K562 (cell line): ENCODE measurements around the gene UQCC2. TPM values are rescaled to one million over a fixed set of nuclear protein-coding genes. Genes with fewer than 3 reads are reported as not detected.

Experiments
- ATAC-seq: fragments of 200-7000 bp; cut with Tn5 transposase; 3 replicates; pipeline ENCODE4 v1.9.1; 2020; ENCODE audit warnings: moderate library complexity
- BruUV-seq: library from RNA; stranded (reverse); fragments of 400-500 nt; replicated peaks from 2 replicates; lab custom pipeline; 2021; lab: Mats Ljungman, UMichigan
- CTCF ChIA-PET: fragments of 300-600 bp; formaldehyde crosslinking; extraction: SDS; loops from one replicate; lab custom pipeline; 2021; ENCODE audit warnings: low intra/inter-chr PET ratio; lab: Yijun Ruan, JAX
- POLR2A ChIA-PET: fragments of 300-600, 350-650 bp; sonication (Branson Sonifier 250); formaldehyde crosslinking; extraction: SDS; loops from one replicate; lab custom pipeline; 2021; ENCODE audit warnings: antibody characterized with exemption, inconsistent platforms; lab: Yijun Ruan, JAX
- DNase-seq, 4 experiments: peaks; one replicate each; pipeline versions ENCODE4 v3.0.0 to v3.0.0-alpha.2; 2011 to 2018; ENCODE audit warnings: low spot score in 3 of 4, mixed read lengths in 3 of 4; ENCODE audit errors: extremely low read depth in 1 of 4
- FAIRE-seq: peaks from 2 replicates; lab custom pipeline; 2011; peaks lifted over from hg19 to GRCh38; lab: Jason Lieb, UNC
- H2AFZ ChIP-seq: 2 replicates; pipeline ENCODE4 v1.6.0; 2011; ENCODE audit warnings: low read depth, low read length, control low read depth, inconsistent platforms
- H3K27ac ChIP-seq: fragments of 200-600 bp; 3 replicates; pipeline ENCODE4 v1.8.0; 2011; ENCODE audit warnings: low read depth, mild to moderate bottlenecking, control low read depth, inconsistent platforms, low read length, moderate library complexity, mixed read lengths; ENCODE audit errors: extremely low read depth
- H3K27me3 ChIP-seq, 2 experiments: fragments of 300-600 bp in 1 of 2; 2 replicates in 1 of 2; 3 replicates in 1 of 2; pipeline versions ENCODE4 v1.6.0 to v1.8.0; 2011; ENCODE audit warnings: inconsistent platforms in 2 of 2, low read length in 2 of 2, mild to moderate bottlenecking in 1 of 2, mixed read lengths in 1 of 2, moderate library complexity in 1 of 2; ENCODE audit not compliant: control insufficient read depth in 2 of 2, insufficient read depth in 2 of 2
- H3K36me3 ChIP-seq: fragments of 300-600 bp; 3 replicates; pipeline ENCODE4 v1.8.0; 2011; ENCODE audit warnings: mild to moderate bottlenecking, low read length, inconsistent platforms; ENCODE audit not compliant: control insufficient read depth, insufficient read depth
- H3K4me1 ChIP-seq, 2 experiments: fragments of 200-600 bp in 1 of 2; replicated peaks in 1 of 2; 2 replicates in 1 of 2; 3 replicates in 1 of 2; pipeline versions ENCODE4 v1.5.1 to v1.8.0; 2011; ENCODE audit warnings: inconsistent platforms in 2 of 2, low read length in 2 of 2, mild to moderate bottlenecking in 1 of 2, mixed read lengths in 1 of 2, moderate library complexity in 1 of 2; ENCODE audit not compliant: control insufficient read depth in 2 of 2, insufficient read depth in 2 of 2
- H3K4me2 ChIP-seq: 2 replicates; pipeline ENCODE4 v1.6.1; 2011; ENCODE audit warnings: low read length, control low read depth, inconsistent platforms, mixed read lengths; ENCODE audit not compliant: insufficient read depth
- H3K4me3 ChIP-seq: fragments of 200-600 bp; sonication (generic), shearing (Covaris generic); 2 replicates; pipeline ENCODE4 v1.5.1; 2016; ENCODE audit warnings: control low read depth, inconsistent platforms
- H3K79me2 ChIP-seq: fragments of 200-600 bp; 3 replicates; pipeline ENCODE4 v1.8.0; 2011; ENCODE audit warnings: low read length, inconsistent platforms; ENCODE audit not compliant: control insufficient read depth, insufficient read depth
- H3K9ac ChIP-seq, 2 experiments: 2 replicates each; pipeline versions ENCODE4 v1.6.0 to v1.6.1; 2011; ENCODE audit warnings: low read depth in 2 of 2, low read length in 2 of 2, control low read depth in 1 of 2, inconsistent platforms in 1 of 2, mild to moderate bottlenecking in 1 of 2, mixed read lengths in 1 of 2; ENCODE audit not compliant: insufficient read depth in 1 of 2
- H3K9me1 ChIP-seq: one replicate; pipeline ENCODE4 v1.6.0; 2011; ENCODE audit warnings: inconsistent platforms, mild to moderate bottlenecking, low read length, moderate library complexity; ENCODE audit not compliant: control insufficient read depth, insufficient read depth
- H3K9me3 ChIP-seq: replicated peaks from 2 replicates; pipeline ENCODE4 v1.5.1; 2011; ENCODE audit warnings: low read depth, low read length, inconsistent platforms; ENCODE audit not compliant: control insufficient read depth, insufficient read depth
- H4K20me1 ChIP-seq: replicated peaks from 2 replicates; pipeline ENCODE4 v1.6.1; 2011; ENCODE audit warnings: low read length, inconsistent platforms, mixed read lengths; ENCODE audit not compliant: control insufficient read depth, insufficient read depth
- BHLHE40 ChIP-seq: IDR thresholded peaks from 2 replicates; pipeline ENCODE4 v1.6.1; 2011; ENCODE audit warnings: low read length, improper control_type of control experiment
- CTBP1 ChIP-seq: fragments of 450-650 bp; IDR thresholded peaks from 2 replicates; pipeline ENCODE4 v1.6.1; 2016; ENCODE audit warnings: borderline replicate concordance
- KLF1 ChIP-seq: fragments of 450-650 bp; IDR thresholded peaks from 2 replicates; pipeline ENCODE4 v1.6.1; 2016; ENCODE audit warnings: missing genetic modification characterization, missing compliant biosample characterization
- L3MBTL2 ChIP-seq: fragments of 450-650 bp; IDR thresholded peaks from 2 replicates; pipeline ENCODE4 v1.6.1; 2016; ENCODE audit warnings: mild to moderate bottlenecking, moderate library complexity
- MCM2 ChIP-seq: fragments of 450-650 bp; IDR thresholded peaks from 2 replicates; pipeline ENCODE4 v1.6.1; 2017; ENCODE audit warnings: low read depth, mild to moderate bottlenecking
- SPI1 ChIP-seq: IDR thresholded peaks from 2 replicates; pipeline ENCODE4 v1.6.1; 2011; ENCODE audit warnings: low read depth, low read length, control low read depth, borderline replicate concordance
- ZNF146 ChIP-seq: IDR thresholded peaks from one replicate; pipeline ENCODE4 v1.6.1; 2018; ENCODE audit warnings: missing compliant biosample characterization; ENCODE audit not compliant: unreplicated experiment
- ZNF165 ChIP-seq: fragments of 250-450 bp; sonication (Bioruptor Pico); IDR thresholded peaks from 2 replicates; pipeline ENCODE4 v1.4.0; 2020; ENCODE audit warnings: borderline replicate concordance
- ZSCAN29 ChIP-seq: fragments of 450-650 bp; IDR thresholded peaks from 2 replicates; pipeline ENCODE4 v1.6.1; 2017
- WGBS: fragments of 100-300 bp; shearing (Covaris generic); methylation state at CpG from one replicate; pipeline ENCODE4 v1.1.6; 2016; ENCODE audit warnings: low coverage, mixed read lengths; ENCODE audit not compliant: insufficient coverage; ENCODE audit errors: missing lambda C conversion rate; 5-methylcytosine and 5-hydroxymethylcytosine counted together
- in situ Hi-C: fragments of 300-500 bp; cut with MboI; formaldehyde crosslinking; loops from 4 replicates; pipeline ENCODE4 v1.15.0; 2018; ENCODE audit warnings: inconsistent platforms, mixed read lengths
- intact Hi-C: fragments of 100-400 bp; cut with micrococcal nuclease; formaldehyde crosslinking; loops from 2 replicates; pipeline ENCODE4 v1.14.2; 2022
- polyA plus RNA-seq, 8 experiments: library from polyadenylated mRNA; depleted of rRNA in 4 of 8; stranded (reverse) in 5 of 8; unstranded in 3 of 8; fragments of >200 nt; fragmentation: Nextera tagmentation in 2 of 8; fragmentation: Illumina TruSeq in 1 of 8; extraction: Ambion mirVana in 2 of 8; extraction: Trizol in 1 of 8; gene quantifications; 2 replicates each; pipeline versions ENCODE4 v1.2.1 to v1.2.3, GENCODE V29; 2011 to 2014; ENCODE audit warnings: inconsistent platforms in 1 of 8, missing spikeins in 1 of 8
- total RNA-seq, 7 experiments: library from RNA; depleted of rRNA in 6 of 7; stranded (reverse); fragments of >200 nt in 6 of 7; fragmentation: Illumina TruSeq in 2 of 7; extraction: Trizol in 2 of 7; gene quantifications; 2 replicates each; pipeline versions ENCODE4 v1.2.1 to v1.2.3, GENCODE V29; 2011 to 2021; ENCODE audit warnings: low replicate concordance in 1 of 7
- TF ChIP-seq, protein P1 (sequence below): fragments of 150-350 bp; IDR thresholded peaks from 2 replicates; pipeline ENCODE4 v1.6.1; 2014; ENCODE audit warnings: low read depth, mild to moderate bottlenecking, low read length, borderline replicate concordance
- TF ChIP-seq, protein P2 (sequence below): sonication (generic); formaldehyde crosslinking; IDR thresholded peaks from 2 replicates; pipeline ENCODE4 v1.8.0; 2022; ENCODE audit warnings: missing genetic modification reagents, mild to moderate bottlenecking, moderate library complexity, borderline replicate concordance
- TF ChIP-seq, protein P3 (sequence below): sonication (generic); formaldehyde crosslinking; IDR thresholded peaks from 2 replicates; pipeline ENCODE4 v1.9.0; 2022; ENCODE audit warnings: mild to moderate bottlenecking, missing genetic modification reagents
- TF ChIP-seq, protein P4 (sequence below), 3 experiments: IDR thresholded peaks in 2 of 3; conservative IDR thresholded peaks in 1 of 3; 2 replicates each; pipeline ENCODE4 v1.5.1; 2011 to 2012; ENCODE audit warnings: low read length in 3 of 3, mild to moderate bottlenecking in 3 of 3, control low read depth in 2 of 3, improper control_type of control experiment in 1 of 3, inconsistent platforms in 1 of 3, low read depth in 1 of 3, mixed read lengths in 1 of 3, moderate library complexity in 1 of 3; ENCODE audit not compliant: insufficient read depth in 2 of 3

Gene UQCC2
- total and polyA plus RNA-seq, 9 of the 15 experiments (the other 6 are each of a cell fraction or from before 2014, with no cell fraction given) = 58.5 to 927 (median 158) TPM

DNA sequence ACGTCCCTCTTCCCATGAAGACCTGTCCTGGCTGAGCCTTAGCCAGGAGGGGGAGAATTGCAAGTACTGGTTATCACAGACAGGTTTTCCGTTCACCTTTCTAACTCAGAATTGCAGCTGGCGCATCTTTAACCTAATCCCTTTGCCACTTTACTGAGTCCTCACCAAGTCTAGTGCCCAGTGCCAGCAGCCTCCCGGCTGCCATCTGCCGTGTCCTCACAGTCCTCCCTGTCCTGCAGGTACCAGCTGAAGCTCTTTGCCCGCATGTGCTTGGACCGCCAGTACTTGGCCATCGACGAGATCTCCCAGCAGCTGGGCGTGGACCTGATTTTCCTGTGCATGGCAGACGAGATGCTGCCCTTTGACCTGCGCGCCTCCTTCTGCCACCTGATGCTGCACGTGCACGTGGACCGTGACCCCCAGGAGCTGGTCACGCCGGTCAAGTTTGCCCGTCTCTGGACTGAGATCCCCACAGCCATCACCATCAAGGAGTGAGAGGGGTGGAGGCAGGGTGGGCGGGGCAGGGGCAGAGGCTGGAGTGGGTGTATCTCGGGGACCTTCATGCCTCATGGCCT lies 41.3 kb downstream of the UQCC2 start (continued):
- TF ChIP-seq, protein P1, sequence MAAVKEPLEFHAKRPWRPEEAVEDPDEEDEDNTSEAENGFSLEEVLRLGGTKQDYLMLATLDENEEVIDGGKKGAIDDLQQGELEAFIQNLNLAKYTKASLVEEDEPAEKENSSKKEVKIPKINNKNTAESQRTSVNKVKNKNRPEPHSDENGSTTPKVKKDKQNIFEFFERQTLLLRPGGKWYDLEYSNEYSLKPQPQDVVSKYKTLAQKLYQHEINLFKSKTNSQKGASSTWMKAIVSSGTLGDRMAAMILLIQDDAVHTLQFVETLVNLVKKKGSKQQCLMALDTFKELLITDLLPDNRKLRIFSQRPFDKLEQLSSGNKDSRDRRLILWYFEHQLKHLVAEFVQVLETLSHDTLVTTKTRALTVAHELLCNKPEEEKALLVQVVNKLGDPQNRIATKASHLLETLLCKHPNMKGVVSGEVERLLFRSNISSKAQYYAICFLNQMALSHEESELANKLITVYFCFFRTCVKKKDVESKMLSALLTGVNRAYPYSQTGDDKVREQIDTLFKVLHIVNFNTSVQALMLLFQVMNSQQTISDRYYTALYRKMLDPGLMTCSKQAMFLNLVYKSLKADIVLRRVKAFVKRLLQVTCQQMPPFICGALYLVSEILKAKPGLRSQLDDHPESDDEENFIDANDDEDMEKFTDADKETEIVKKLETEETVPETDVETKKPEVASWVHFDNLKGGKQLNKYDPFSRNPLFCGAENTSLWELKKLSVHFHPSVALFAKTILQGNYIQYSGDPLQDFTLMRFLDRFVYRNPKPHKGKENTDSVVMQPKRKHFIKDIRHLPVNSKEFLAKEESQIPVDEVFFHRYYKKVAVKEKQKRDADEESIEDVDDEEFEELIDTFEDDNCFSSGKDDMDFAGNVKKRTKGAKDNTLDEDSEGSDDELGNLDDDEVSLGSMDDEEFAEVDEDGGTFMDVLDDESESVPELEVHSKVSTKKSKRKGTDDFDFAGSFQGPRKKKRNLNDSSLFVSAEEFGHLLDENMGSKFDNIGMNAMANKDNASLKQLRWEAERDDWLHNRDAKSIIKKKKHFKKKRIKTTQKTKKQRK = no peak
- TF ChIP-seq ZSCAN29 = no peak

DNA sequence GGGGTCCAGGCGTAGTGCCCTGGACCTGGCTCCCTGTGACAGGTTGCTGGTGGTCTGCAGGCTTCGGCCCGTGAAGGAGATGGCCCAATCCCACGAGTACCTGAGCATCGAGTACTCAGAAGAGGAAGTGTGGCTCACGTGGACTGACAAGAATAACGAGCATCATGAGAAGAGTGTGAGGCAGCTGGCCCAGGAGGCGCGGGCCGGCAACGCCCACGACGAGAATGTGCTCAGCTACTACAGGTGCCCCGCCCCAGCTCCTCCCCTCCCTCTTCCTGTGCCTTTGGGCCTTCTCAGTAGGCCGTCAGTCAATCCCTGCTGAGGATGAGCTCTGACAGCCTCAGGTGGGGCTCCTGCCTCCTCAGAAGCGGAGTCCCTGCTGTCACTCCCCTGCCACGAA lies 42.6 kb downstream of the UQCC2 start:
- 42% methylated on average over 17 of the region's 17 CpGs for WGBS
- FAIRE-seq = no peak
- TF ChIP-seq, protein P2, sequence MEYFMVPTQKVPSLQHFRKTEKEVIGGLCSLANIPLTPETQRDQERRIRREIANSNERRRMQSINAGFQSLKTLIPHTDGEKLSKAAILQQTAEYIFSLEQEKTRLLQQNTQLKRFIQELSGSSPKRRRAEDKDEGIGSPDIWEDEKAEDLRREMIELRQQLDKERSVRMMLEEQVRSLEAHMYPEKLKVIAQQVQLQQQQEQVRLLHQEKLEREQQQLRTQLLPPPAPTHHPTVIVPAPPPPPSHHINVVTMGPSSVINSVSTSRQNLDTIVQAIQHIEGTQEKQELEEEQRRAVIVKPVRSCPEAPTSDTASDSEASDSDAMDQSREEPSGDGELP (CRISPR knock-in tag) = peak; percentile 42; the same call in 1 of the 2 replicates
- TF ChIP-seq CTBP1 = peak; percentile 65; the same call in 1 of the 2 replicates
- TF ChIP-seq, protein P3, sequence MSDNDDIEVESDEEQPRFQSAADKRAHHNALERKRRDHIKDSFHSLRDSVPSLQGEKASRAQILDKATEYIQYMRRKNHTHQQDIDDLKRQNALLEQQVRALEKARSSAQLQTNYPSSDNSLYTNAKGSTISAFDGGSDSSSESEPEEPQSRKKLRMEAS = peak; percentile 41; the same call in 1 of the 2 replicates
- no peak for TF ChIP-seq ZNF165 (CRISPR knock-in tag)
- TF ChIP-seq MCM2 = no peak
- peak; percentile 98 for TF ChIP-seq KLF1
- TF ChIP-seq BHLHE40 = peak; percentile 35; the same call in 1 of the 2 replicates
- TF ChIP-seq, protein P4, sequence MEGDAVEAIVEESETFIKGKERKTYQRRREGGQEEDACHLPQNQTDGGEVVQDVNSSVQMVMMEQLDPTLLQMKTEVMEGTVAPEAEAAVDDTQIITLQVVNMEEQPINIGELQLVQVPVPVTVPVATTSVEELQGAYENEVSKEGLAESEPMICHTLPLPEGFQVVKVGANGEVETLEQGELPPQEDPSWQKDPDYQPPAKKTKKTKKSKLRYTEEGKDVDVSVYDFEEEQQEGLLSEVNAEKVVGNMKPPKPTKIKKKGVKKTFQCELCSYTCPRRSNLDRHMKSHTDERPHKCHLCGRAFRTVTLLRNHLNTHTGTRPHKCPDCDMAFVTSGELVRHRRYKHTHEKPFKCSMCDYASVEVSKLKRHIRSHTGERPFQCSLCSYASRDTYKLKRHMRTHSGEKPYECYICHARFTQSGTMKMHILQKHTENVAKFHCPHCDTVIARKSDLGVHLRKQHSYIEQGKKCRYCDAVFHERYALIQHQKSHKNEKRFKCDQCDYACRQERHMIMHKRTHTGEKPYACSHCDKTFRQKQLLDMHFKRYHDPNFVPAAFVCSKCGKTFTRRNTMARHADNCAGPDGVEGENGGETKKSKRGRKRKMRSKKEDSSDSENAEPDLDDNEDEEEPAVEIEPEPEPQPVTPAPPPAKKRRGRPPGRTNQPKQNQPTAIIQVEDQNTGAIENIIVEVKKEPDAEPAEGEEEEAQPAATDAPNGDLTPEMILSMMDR (IDR thresholded peaks at IDR 0.05 in 2 of 3, conservative IDR thresholded peaks at IDR 0.05 in 1 of 3; ENCODE audit: insufficient read depth in 2 of 3, low read depth in 1 of 3, low read length in 3 of 3) = no peak
- peak; percentile 34; the same call in 1 of the 2 replicates for TF ChIP-seq L3MBTL2
- TF ChIP-seq ZNF146 (CRISPR knock-in tag) = no peak
- TF ChIP-seq SPI1 = peak; percentile 59; the same call in 1 of the 2 replicates
- TF ChIP-seq, all 486 proteins: peak for 7
- Histone ChIP-seq H3K27me3 (no peaks in the 10 kb centered on the region), H3K4me2 (no peak overlapping the region), H3K79me2 (no peaks in the 10 kb centered on the region), H4K20me1 (0 out of 2 replicates have a peak, but pooled peaks cover 3% of the 10 kb centered on the region), H2AFZ (no peak overlapping the region), H3K4me1 (peaks cover 0 to 31% of the 10 kb centered on the region in 2 experiments; a peak in 3 of 5 replicates), H3K4me3 (no peak overlapping the region), H3K27ac (no peak overlapping the region), H3K9me3 (no peaks in the 10 kb centered on the region), H3K36me3 (peaks cover 95% of the 10 kb centered on the region), H3K9ac (peak overlapping the region in 1 of 2 experiments; percentile 85; a peak in 2 of 4 replicates), H3K9me1 (no peaks in the 10 kb centered on the region)
- POLR2A ChIA-PET = no interaction called here
- in situ Hi-C loops (no loop called here), intact Hi-C loops (no loop called here)
- DNase-seq (peak; percentile 46 to 79 (median 68)), ATAC-seq (peak; percentile 73)
- CTCF ChIA-PET = no interaction called here
- no TSS peak for BruUV-seq
